Tibial artery (tissue), 4 donors: ENCODE data around the gene TIMM17A.

Experiments used
- DNase-seq, 2 donors: peaks; one replicate each; pipeline ENCODE4 v3.0.0-alpha.2; 2019
- H3K27ac ChIP-seq, 2 donors: fragments of 200-600 bp; sonication (generic) in 1 of 2; 1 replicate in 1 of 2; 2 replicates in 1 of 2; pipeline ENCODE4 v1.5.1; 2018 to 2019; ENCODE audit warnings: mild to moderate bottlenecking in 1 of 2
- H3K27me3 ChIP-seq, 2 donors: fragments of 200-600 bp; sonication (generic) in 1 of 2; one replicate each; pipeline versions ENCODE4 v1.5.1 to v1.6.0; 2016 to 2019
- H3K36me3 ChIP-seq, 3 donors: fragments of 200-600 bp; sonication (generic) in 2 of 3; one replicate each; pipeline ENCODE4 v1.5.1; 2016 to 2019; ENCODE audit warnings: mild to moderate bottlenecking in 2 of 3
- H3K4me1 ChIP-seq, 4 donors: fragments of 200-600 bp; sonication (generic) in 2 of 4; 1 replicate in 3 of 4; 2 replicates in 1 of 4; pipeline ENCODE4 v1.5.1; 2016 to 2019
- H3K4me3 ChIP-seq, 2 donors: fragments of 200-600 bp; sonication (generic) in 1 of 2; 1 replicate in 1 of 2; 2 replicates in 1 of 2; pipeline ENCODE4 v1.5.1; 2018 to 2019; ENCODE audit warnings: mild to moderate bottlenecking in 2 of 2
- H3K9me3 ChIP-seq, 3 donors: fragments of 200-600 bp; sonication (generic) in 1 of 3; one replicate each; pipeline ENCODE4 v1.5.1; 2016 to 2019
- intact Hi-C: fragments of 100-400 bp; cut with DNase I; formaldehyde crosslinking; loops from one replicate; pipeline ENCODE4 v1.15.0; 2023; ENCODE audit warnings: low total_unique reads
- TF ChIP-seq, protein P1 (sequence below), 2 experiments: fragments of 200-600 bp in 1 of 2; fragments of 450-650 bp in 1 of 2; IDR thresholded peaks; one replicate each; pipeline ENCODE4 v1.5.1; 2017 to 2019; ENCODE audit warnings: antibody characterized with exemption in 2 of 2, mild to moderate bottlenecking in 1 of 2, moderate library complexity in 1 of 2

TIMM17A gene

DNA sequence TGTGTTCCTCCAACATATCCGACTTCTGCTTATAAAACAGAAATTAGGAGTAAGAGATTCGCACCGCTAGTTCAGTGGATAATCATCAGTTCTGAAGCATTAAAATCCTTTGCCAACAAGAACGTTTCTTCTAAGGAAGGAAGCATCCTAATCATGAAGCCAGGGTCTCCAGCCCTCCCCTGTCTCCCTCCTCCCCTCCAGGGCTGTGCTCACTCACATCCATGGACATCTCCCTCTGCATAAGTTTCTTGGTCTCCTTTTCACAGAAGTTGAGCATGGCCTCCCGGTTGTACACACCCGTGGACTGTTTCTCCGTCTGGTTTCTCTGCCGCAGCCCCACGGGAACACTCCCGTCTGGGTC, 9.5 kb upstream of the TIMM17A start:
- peaks cover 0 to 45% (median 21%) of the 10 kb centered on the region in 4 donors for H3K4me1 ChIP-seq
- intact Hi-C loops: no loop called here
- peaks cover 34 to 41% (median 37%) of the 10 kb centered on the region in 3 donors for H3K36me3 ChIP-seq
- H3K27ac ChIP-seq: peak overlapping the region; percentile 95 to 97
- H3K9me3 ChIP-seq: no peaks in the 10 kb centered on the region
- H3K27me3 ChIP-seq: no peaks in the 10 kb centered on the region
- H3K4me3 ChIP-seq: peak overlapping the region; percentile 83 to 92
- TF ChIP-seq, protein P1, sequence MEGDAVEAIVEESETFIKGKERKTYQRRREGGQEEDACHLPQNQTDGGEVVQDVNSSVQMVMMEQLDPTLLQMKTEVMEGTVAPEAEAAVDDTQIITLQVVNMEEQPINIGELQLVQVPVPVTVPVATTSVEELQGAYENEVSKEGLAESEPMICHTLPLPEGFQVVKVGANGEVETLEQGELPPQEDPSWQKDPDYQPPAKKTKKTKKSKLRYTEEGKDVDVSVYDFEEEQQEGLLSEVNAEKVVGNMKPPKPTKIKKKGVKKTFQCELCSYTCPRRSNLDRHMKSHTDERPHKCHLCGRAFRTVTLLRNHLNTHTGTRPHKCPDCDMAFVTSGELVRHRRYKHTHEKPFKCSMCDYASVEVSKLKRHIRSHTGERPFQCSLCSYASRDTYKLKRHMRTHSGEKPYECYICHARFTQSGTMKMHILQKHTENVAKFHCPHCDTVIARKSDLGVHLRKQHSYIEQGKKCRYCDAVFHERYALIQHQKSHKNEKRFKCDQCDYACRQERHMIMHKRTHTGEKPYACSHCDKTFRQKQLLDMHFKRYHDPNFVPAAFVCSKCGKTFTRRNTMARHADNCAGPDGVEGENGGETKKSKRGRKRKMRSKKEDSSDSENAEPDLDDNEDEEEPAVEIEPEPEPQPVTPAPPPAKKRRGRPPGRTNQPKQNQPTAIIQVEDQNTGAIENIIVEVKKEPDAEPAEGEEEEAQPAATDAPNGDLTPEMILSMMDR (IDR thresholded peaks at IDR 0.05): no peak
- DNase-seq: no peak

- TF ChIP-seq, protein P1 (IDR thresholded peaks at IDR 0.05): peak; percentile 22 to 33
- no peaks in the 10 kb centered on the region for H3K27me3 ChIP-seq
- H3K9me3 ChIP-seq: no peaks in the 10 kb centered on the region
- H3K4me3 ChIP-seq: peak within 1 kb of the TSS; percentile 83 to 92
- H3K27ac ChIP-seq: peak within 1 kb of the TSS; percentile 95 to 97
- DNase-seq: peak; percentile 97 to 99
- H3K4me1 ChIP-seq: peaks cover 0 to 40% (median 21%) of the 10 kb centered on the region in 4 donors
- H3K36me3 ChIP-seq: peaks cover 32 to 36% (median 35%) of the 10 kb centered on the region in 3 donors
- intact Hi-C loops: no loop called here
These were observed 8.9 kb upstream of the TIMM17A start, which contains the start of gene LMOD1 for GRCh38 chr1:201946224-201946908. LMOD1 (minus strand) TSS chr1:201946548; CDS start chr1:201946340, 208 bp downstream.

GRCh38 chr1:201947697-201948008, 7.7 kb upstream of the TIMM17A start:
- peaks cover 21 to 24% (median 22%) of the 10 kb centered on the region in 3 donors for H3K36me3 ChIP-seq
- no peak for DNase-seq
- H3K9me3 ChIP-seq: no peaks in the 10 kb centered on the region
- intact Hi-C loops: no loop called here
- H3K27ac ChIP-seq: peak overlapping the region; percentile 95 to 97
- TF ChIP-seq, protein P1 (IDR thresholded peaks at IDR 0.05): peak in 1 of 2 experiments; percentile 14
- peak overlapping the region; percentile 83 to 92 for H3K4me3 ChIP-seq
- H3K4me1 ChIP-seq: peaks cover 0 to 38% (median 17%) of the 10 kb centered on the region in 4 donors
- H3K27me3 ChIP-seq: no peaks in the 10 kb centered on the region

GRCh38 chr1:201949491-201949890, 5.8 kb upstream of the TIMM17A start:
- H3K27ac ChIP-seq: peak overlapping the region; percentile 78 to 95
- intact Hi-C loops: no loop called here
- peaks cover 0 to 46% (median 19%) of the 10 kb centered on the region in 4 donors for H3K4me1 ChIP-seq
- H3K9me3 ChIP-seq: no peaks in the 10 kb centered on the region
- H3K27me3 ChIP-seq: no peaks in the 10 kb centered on the region
- no peak for DNase-seq
- TF ChIP-seq, protein P1 (IDR thresholded peaks at IDR 0.05): no peak
- peaks cover 5 to 6% (median 5%) of the 10 kb centered on the region in 3 donors for H3K36me3 ChIP-seq
- H3K4me3 ChIP-seq: no peak overlapping the region

GRCh38 chr1:201954263-201955008, 867 bp upstream of the TIMM17A start:
- peaks cover 0 to 41% (median 20%) of the 10 kb centered on the region in 4 donors for H3K4me1 ChIP-seq
- H3K9me3 ChIP-seq: no peaks in the 10 kb centered on the region
- peak overlapping the region; percentile 86 to 91 for H3K27ac ChIP-seq
- TF ChIP-seq, protein P1 (IDR thresholded peaks at IDR 0.05): no peak
- H3K36me3 ChIP-seq: peaks cover 14 to 19% (median 18%) of the 10 kb centered on the region in 3 donors
- intact Hi-C loops: no loop called here
- H3K4me3 ChIP-seq: peak overlapping the region; percentile 69 to 76
- H3K27me3 ChIP-seq: no peaks in the 10 kb centered on the region
- no peak for DNase-seq
